ENCODE results near the gene LMBRD2.

DNA sequence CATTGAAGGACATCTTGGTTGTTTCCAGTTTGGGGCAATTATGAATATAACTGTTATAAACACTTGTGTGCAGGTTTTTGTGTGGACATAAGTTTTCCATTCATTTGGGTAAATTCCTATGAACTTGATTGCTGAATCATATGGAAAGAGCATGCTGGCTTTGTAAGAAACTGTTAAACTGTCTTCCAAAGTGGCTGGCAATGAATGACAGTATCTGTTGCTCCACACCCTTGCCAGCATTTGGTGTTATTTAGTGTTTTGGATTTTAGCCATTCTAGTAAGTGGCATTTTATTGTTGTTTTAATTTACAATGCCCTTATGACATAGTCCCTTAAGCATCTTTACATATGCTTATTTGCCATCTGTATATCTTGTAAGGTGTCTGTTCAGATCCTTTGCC, 55.2 kb downstream of the LMBRD2 start:
- TF ChIP-seq, protein P1, sequence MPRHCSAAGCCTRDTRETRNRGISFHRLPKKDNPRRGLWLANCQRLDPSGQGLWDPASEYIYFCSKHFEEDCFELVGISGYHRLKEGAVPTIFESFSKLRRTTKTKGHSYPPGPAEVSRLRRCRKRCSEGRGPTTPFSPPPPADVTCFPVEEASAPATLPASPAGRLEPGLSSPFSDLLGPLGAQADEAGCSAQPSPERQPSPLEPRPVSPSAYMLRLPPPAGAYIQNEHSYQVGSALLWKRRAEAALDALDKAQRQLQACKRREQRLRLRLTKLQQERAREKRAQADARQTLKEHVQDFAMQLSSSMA (CRISPR knock-in tag; IDR thresholded peaks at IDR 0.05) = no peak
- TF ChIP-seq, protein P2, sequence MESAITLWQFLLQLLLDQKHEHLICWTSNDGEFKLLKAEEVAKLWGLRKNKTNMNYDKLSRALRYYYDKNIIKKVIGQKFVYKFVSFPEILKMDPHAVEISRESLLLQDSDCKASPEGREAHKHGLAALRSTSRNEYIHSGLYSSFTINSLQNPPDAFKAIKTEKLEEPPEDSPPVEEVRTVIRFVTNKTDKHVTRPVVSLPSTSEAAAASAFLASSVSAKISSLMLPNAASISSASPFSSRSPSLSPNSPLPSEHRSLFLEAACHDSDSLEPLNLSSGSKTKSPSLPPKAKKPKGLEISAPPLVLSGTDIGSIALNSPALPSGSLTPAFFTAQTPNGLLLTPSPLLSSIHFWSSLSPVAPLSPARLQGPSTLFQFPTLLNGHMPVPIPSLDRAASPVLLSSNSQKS (CRISPR knock-in tag; IDR thresholded peaks at IDR 0.05) = no peak
- TF ChIP-seq FUS (optimal IDR thresholded peaks at IDR 0.05; ENCODE audit: low read depth, low read length) = no peak
- no peak for TF ChIP-seq POU5F1 (IDR thresholded peaks at IDR 0.05; ENCODE audit: borderline replicate concordance, low read depth, low read length, partially characterized antibody)
- TF ChIP-seq POLR2AphosphoS2 (IDR thresholded peaks at IDR 0.05; ENCODE audit: low read length) = no peak
- TF ChIP-seq ZNF165 (CRISPR knock-in tag; IDR thresholded peaks at IDR 0.05; ENCODE audit: borderline replicate concordance) = no peak
- TF ChIP-seq, protein P3, sequence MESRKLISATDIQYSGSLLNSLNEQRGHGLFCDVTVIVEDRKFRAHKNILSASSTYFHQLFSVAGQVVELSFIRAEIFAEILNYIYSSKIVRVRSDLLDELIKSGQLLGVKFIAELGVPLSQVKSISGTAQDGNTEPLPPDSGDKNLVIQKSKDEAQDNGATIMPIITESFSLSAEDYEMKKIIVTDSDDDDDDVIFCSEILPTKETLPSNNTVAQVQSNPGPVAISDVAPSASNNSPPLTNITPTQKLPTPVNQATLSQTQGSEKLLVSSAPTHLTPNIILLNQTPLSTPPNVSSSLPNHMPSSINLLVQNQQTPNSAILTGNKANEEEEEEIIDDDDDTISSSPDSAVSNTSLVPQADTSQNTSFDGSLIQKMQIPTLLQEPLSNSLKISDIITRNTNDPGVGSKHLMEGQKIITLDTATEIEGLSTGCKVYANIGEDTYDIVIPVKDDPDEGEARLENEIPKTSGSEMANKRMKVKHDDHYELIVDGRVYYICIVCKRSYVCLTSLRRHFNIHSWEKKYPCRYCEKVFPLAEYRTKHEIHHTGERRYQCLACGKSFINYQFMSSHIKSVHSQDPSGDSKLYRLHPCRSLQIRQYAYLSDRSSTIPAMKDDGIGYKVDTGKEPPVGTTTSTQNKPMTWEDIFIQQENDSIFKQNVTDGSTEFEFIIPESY (CRISPR knock-in tag; IDR thresholded peaks at IDR 0.05) = no peak
- TF ChIP-seq, protein P4, sequence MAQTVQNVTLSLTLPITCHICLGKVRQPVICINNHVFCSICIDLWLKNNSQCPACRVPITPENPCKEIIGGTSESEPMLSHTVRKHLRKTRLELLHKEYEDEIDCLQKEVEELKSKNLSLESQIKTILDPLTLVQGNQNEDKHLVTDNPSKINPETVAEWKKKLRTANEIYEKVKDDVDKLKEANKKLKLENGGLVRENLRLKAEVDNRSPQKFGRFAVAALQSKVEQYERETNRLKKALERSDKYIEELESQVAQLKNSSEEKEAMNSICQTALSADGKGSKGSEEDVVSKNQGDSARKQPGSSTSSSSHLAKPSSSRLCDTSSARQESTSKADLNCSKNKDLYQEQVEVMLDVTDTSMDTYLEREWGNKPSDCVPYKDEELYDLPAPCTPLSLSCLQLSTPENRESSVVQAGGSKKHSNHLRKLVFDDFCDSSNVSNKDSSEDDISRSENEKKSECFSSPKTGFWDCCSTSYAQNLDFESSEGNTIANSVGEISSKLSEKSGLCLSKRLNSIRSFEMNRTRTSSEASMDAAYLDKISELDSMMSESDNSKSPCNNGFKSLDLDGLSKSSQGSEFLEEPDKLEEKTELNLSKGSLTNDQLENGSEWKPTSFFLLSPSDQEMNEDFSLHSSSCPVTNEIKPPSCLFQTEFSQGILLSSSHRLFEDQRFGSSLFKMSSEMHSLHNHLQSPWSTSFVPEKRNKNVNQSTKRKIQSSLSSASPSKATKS (CRISPR knock-in tag; IDR thresholded peaks at IDR 0.05) = no peak
- no peak for TF ChIP-seq TAF1 (IDR thresholded peaks at IDR 0.05; ENCODE audit: control insufficient read depth, extremely low read depth, insufficient read depth, low read length, severe bottlenecking)
- TF ChIP-seq BDP1 (IDR thresholded peaks at IDR 0.05; ENCODE audit: insufficient read depth, insufficient read length) = no peak
- no peak for TF ChIP-seq SNIP1 (IDR thresholded peaks at IDR 0.05; ENCODE audit: low read depth)
- no peak for TF ChIP-seq JUND (IDR thresholded peaks at IDR 0.05; ENCODE audit: borderline replicate concordance, low read depth, low read length)
- TF ChIP-seq JUND (tag; IDR thresholded peaks at IDR 0.05; ENCODE audit: borderline replicate concordance, low read depth, low read length) = no peak
